Psoas muscle (tissue), 8 donors: ENCODE data around the gene LRRC70. TPM values are rescaled to one million over a fixed set of nuclear protein-coding genes. Genes with fewer than 3 reads are reported as not detected.

Experiments
- ATAC-seq, 4 donors: fragments of 200-7000 bp; cut with Tn5 transposase; one replicate each; pipeline ENCODE4 v1.9.1; 2020; ENCODE audit warnings: moderate library complexity in 3 of 4, mild to moderate bottlenecking in 2 of 4
- DNase-seq, 2 donors: peaks; one replicate each; pipeline ENCODE4 v3.0.0-alpha.2; 2020
- H3K27ac ChIP-seq: fragments of 200-600 bp; one replicate; pipeline ENCODE4 v1.8.0; 2022
- H3K27me3 ChIP-seq, 3 donors: fragments of 200-600 bp in 1 of 3; one replicate each; pipeline versions ENCODE4 v1.6.1 to v1.8.0; 2013 to 2022; ENCODE audit warnings: low read length in 2 of 3, mild to moderate bottlenecking in 2 of 3, moderate library complexity in 1 of 3; ENCODE audit not compliant: insufficient read depth in 3 of 3
- H3K36me3 ChIP-seq, 2 donors: fragments of 200-600 bp in 1 of 2; one replicate each; pipeline versions ENCODE4 v1.6.1 to v1.8.0; 2013 to 2022; ENCODE audit warnings: low read depth in 1 of 2, mild to moderate bottlenecking in 1 of 2, moderate library complexity in 1 of 2; ENCODE audit not compliant: insufficient read depth in 1 of 2
- H3K4me1 ChIP-seq: fragments of 200-600 bp; one replicate; pipeline ENCODE4 v1.8.0; 2022
- H3K4me3 ChIP-seq: fragments of 200-600 bp; one replicate; pipeline ENCODE4 v1.8.0; 2022; ENCODE audit warnings: mild to moderate bottlenecking
- H3K9me3 ChIP-seq: fragments of 200-600 bp; one replicate; pipeline ENCODE4 v1.8.0; 2022
- WGBS, 3 donors: extraction: QIAGEN DNeasy Blood & Tissue Kit; methylation state at CpG; one replicate each; pipeline versions ENCODE4 v1.1.6 to v1.1.7; 2013; 5-methylcytosine and 5-hydroxymethylcytosine counted together
- intact Hi-C, 2 donors: fragments of 100-400 bp; cut with DNase I; formaldehyde crosslinking; loops; one replicate each; pipeline versions ENCODE4 v1.11.0 to v1.14.2; 2022
- polyA plus RNA-seq, 3 donors: library from polyadenylated mRNA; stranded (reverse); fragments of 200-250 nt; gene quantifications; one replicate each; pipeline ENCODE4 v1.2.3, GENCODE V29; 2013
- total RNA-seq, 4 donors: library from RNA; stranded (reverse); fragmentation: NEBNext Ultra II Directional in 2 of 4; extraction: Animal tissue kit (Norgen Biotek cat#: 25700) in 2 of 4; gene quantifications; one replicate each; pipeline versions ENCODE4 v1.2.1 to v1.2.4, GENCODE V29; 2021 to 2023
- TF ChIP-seq, protein P1 (sequence below): fragments of 200-600 bp; IDR thresholded peaks from one replicate; pipeline ENCODE4 v1.8.0; 2022; ENCODE audit warnings: antibody characterized with exemption
- donor health status: healthy with polysubstance abuse.
- donor health status: DM: no; HTN: no; CAD: no; lungs with moderate emphysema.
- donor health status: Bipolar disorder and iron deficiency.
- donor health status: healthy.
- donor health status: DM: yes; HTN: yes; CAD: no.
- donor health status: DM: no; HTN: no; CAD: no.
- donor health status: DM: no; HTN: no; CAD: no.
- donor health status: DM: yes; HTN: yes; CAD: no.

The LRRC70 gene
- total and polyA plus RNA-seq, 7 donors, result 0.17 to 1.6 (median 0.64) TPM

DNA sequence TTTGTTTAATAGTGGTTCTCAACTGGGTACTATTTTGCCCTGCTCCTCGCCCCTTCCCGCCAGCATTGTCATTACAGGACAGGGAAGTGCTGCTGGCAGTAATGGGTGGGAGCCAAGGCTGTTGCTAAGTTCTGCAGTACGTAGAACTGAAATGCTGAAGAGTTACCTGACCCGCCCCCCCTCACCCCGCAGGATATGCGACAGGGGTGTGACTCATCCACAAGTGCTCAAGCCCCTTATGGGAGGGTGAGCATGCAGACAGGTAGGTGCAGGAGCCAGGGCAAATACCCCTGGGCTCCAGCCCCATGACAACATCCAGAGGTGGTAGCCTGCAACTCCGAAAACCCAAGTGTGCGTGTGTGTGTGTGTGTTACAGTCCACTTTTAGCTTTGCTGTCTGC lies 35.7 kb downstream of the LRRC70 start:
- intact Hi-C loops, result no loop called here
- no peaks in the 10 kb centered on the region for H3K27me3 ChIP-seq
- WGBS, 3 donors, result 94 to 99% (median 94%) methylated on average over 8 of the region's 8 CpGs
- DNase-seq, result no peak
- no peak for ATAC-seq
- H3K36me3 ChIP-seq, result peaks cover 0 to 5% of the 10 kb centered on the region in 2 donors
- no peaks in the 10 kb centered on the region for H3K9me3 ChIP-seq
- no peaks in the 10 kb centered on the region for H3K4me1 ChIP-seq
- no peak overlapping the region for H3K27ac ChIP-seq
- TF ChIP-seq, protein P1, sequence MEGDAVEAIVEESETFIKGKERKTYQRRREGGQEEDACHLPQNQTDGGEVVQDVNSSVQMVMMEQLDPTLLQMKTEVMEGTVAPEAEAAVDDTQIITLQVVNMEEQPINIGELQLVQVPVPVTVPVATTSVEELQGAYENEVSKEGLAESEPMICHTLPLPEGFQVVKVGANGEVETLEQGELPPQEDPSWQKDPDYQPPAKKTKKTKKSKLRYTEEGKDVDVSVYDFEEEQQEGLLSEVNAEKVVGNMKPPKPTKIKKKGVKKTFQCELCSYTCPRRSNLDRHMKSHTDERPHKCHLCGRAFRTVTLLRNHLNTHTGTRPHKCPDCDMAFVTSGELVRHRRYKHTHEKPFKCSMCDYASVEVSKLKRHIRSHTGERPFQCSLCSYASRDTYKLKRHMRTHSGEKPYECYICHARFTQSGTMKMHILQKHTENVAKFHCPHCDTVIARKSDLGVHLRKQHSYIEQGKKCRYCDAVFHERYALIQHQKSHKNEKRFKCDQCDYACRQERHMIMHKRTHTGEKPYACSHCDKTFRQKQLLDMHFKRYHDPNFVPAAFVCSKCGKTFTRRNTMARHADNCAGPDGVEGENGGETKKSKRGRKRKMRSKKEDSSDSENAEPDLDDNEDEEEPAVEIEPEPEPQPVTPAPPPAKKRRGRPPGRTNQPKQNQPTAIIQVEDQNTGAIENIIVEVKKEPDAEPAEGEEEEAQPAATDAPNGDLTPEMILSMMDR, result no peak
- no peak overlapping the region for H3K4me3 ChIP-seq

DNA sequence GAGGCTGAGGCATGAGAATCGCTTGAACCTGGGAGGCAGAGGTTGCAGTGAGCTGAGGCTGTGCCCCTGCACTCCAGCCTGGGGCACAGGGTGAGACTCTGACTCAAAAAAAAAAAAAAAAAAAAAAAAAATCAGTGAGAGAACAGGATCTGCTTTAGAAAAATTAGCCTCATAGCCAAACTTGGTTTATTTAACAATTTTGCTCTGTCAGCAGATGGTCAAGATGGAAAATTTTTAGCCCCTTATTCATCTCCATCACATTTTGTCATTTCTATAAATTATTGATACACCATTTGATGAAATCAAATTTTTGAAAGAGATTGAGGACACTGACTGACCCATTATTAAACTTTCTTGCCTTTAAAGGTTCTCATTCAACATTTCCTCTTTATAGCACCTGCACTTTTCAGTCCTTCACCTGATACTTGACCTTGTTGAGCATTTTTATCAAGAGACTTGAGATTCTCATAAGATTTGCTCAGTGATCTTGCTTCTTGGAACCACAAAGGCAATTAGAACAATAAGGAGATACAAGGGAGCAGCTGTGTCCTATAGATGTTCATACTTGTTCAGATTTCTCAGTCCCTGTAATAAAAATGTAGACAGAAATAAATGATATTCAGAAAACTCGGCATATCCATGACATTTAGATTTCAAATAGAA lies 38.1 kb downstream of the LRRC70 start:
- WGBS, 3 donors, result 88 to 93% (median 92%) methylated on average over 2 of the region's 2 CpGs
- no peak for ATAC-seq
- intact Hi-C loops, result no loop called here
- Histone ChIP-seq H3K4me1 (no peaks in the 10 kb centered on the region), H3K4me3 (no peak overlapping the region), H3K36me3 (no peaks in the 10 kb centered on the region), H3K27ac (no peak overlapping the region), H3K27me3 (no peaks in the 10 kb centered on the region), H3K9me3 (no peaks in the 10 kb centered on the region)
- DNase-seq, result no peak
- TF ChIP-seq, protein P1, result no peak

DNA sequence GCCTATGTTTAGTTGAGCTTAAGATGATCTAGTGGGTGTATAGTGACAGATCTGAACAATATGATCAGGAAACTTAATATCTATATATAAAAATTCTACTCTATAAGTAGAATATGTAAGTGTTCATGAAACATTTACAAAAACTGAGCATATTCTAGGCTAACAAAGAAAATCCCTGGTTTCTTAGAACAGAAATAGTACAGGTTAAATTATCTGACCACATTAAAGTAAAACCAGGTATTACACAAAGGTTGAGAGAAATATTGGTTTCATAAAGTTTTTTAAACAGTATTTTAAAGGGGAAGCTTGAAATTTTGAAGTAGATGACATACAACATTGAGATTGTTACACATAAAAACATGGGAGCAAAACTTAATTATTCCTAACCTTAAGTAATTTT lies 39.3 kb downstream of the LRRC70 start:
- Histone ChIP-seq H3K4me1 (no peaks in the 10 kb centered on the region), H3K36me3 (no peaks in the 10 kb centered on the region), H3K4me3 (no peak overlapping the region), H3K27me3 (no peaks in the 10 kb centered on the region), H3K9me3 (no peaks in the 10 kb centered on the region), H3K27ac (no peak overlapping the region)
- DNase-seq (no peak), ATAC-seq (no peak)
- intact Hi-C loops, result no loop called here
- TF ChIP-seq, protein P1, result no peak

DNA sequence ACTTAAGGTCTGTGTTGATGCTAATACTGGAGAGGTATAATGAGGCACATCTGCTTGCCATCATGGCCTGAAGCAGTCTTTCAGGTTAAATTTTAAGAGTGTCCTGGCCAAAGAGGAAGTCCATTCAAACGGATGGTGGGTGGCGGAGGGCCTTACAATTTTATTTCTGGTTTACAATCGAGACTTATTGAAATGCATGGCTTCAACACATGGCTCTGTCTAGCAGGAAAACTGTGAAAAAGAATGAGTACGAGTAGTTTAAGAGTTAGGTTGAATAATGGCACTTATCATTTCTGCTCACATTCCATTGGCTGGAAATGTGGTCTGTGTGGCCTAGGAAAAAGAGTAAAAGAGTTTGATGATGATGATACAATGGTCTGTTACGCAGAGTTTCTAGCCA lies 42.1 kb downstream of the LRRC70 start:
- H3K9me3 ChIP-seq, result no peaks in the 10 kb centered on the region
- no peaks in the 10 kb centered on the region for H3K4me1 ChIP-seq
- TF ChIP-seq, protein P1, result no peak
- no peak overlapping the region for H3K27ac ChIP-seq
- no peaks in the 10 kb centered on the region for H3K36me3 ChIP-seq
- ATAC-seq, result no peak
- 89 to 90% (median 89%) methylated on average over 5 of the region's 5 CpGs for WGBS, 3 donors
- no peaks in the 10 kb centered on the region for H3K27me3 ChIP-seq
- no peak for DNase-seq
- no peak overlapping the region for H3K4me3 ChIP-seq
- intact Hi-C loops, result no loop called here

DNA sequence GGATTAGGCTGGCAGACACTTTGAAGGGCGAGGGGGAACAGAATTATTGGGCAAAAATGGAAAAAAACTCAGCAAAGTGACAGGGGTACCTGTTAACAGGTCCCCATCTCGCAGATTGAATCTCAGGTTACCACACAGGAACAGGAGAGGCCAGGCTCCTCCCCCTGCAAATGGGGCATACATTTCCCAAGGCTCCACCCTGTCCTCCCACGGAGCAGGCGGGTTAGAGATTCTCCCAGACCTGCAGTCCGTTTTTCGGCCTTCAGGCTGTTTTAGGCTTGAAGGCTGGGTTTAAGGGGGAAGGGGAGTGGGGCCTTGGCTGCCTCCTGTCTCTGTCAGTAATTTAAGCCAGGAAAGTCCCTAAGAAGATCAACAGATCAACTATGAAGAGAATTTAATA lies 42.7 kb downstream of the LRRC70 start:
- DNase-seq (no peak), ATAC-seq (no peak)
- Histone ChIP-seq H3K9me3 (no peaks in the 10 kb centered on the region), H3K4me3 (no peak overlapping the region), H3K27ac (no peak overlapping the region), H3K27me3 (no peaks in the 10 kb centered on the region), H3K4me1 (no peaks in the 10 kb centered on the region), H3K36me3 (peaks cover 0 to under 1% of the 10 kb centered on the region in 2 donors)
- WGBS, 3 donors, result 80 to 82% (median 81%) methylated on average over 6 of the region's 6 CpGs
- TF ChIP-seq, protein P1, result no peak
- intact Hi-C loops, result no loop called here
